K562 (cell line): ENCODE data around the gene COX7A2. TPM values are rescaled to one million over a fixed set of nuclear protein-coding genes. Genes with fewer than 3 reads are reported as not detected.

ENCODE experiments used
- ASH1L ChIP-seq: fragments of 450-650 bp; IDR thresholded peaks from 2 replicates; pipeline ENCODE4 v1.6.1; 2018; ENCODE audit warnings: borderline replicate concordance, mild to moderate bottlenecking, low read depth; ENCODE audit not compliant: partially characterized antibody
- DNMT1 ChIP-seq: fragments of 450-650 bp; IDR thresholded peaks from 2 replicates; pipeline ENCODE4 v1.6.1; 2016; ENCODE audit warnings: antibody characterized with exemption, mild to moderate bottlenecking
- EZH2 ChIP-seq: IDR thresholded peaks from 2 replicates; pipeline ENCODE4 v1.6.1; 2012; ENCODE audit warnings: low read depth, mild to moderate bottlenecking, inconsistent platforms, low read length, borderline replicate concordance
- HIVEP1 ChIP-seq: fragments of 250-450 bp; sonication (Bioruptor Pico); IDR thresholded peaks from 2 replicates; pipeline ENCODE4 v1.4.0; 2020; ENCODE audit warnings: mild to moderate bottlenecking
- MAFG ChIP-seq: fragments of 450-650 bp; conservative IDR thresholded peaks from 2 replicates; pipeline ENCODE4 v1.6.1; 2016; ENCODE audit warnings: missing genetic modification characterization, missing compliant biosample characterization
- SAP30 ChIP-seq: fragments of 200-600 bp; sonication (generic); IDR thresholded peaks from 2 replicates; pipeline ENCODE4 v1.6.1; 2012; ENCODE audit warnings: borderline replicate concordance, low read depth, mild to moderate bottlenecking, moderate library complexity, low read length, control low read depth, inconsistent platforms; ENCODE audit not compliant: insufficient read depth, poor library complexity, severe bottlenecking
- ZNF175 ChIP-seq: fragments of 200-800 bp; sonication (Bioruptor generic); IDR thresholded peaks from 2 replicates; pipeline ENCODE4 v1.6.1; 2016; ENCODE audit warnings: low read depth, mild to moderate bottlenecking, missing genetic modification characterization, missing compliant biosample characterization
- polyA plus RNA-seq, 8 experiments: library from polyadenylated mRNA; depleted of rRNA in 4 of 8; stranded (reverse) in 5 of 8; unstranded in 3 of 8; fragments of >200 nt; fragmentation: Nextera tagmentation in 2 of 8; fragmentation: Illumina TruSeq in 1 of 8; extraction: Ambion mirVana in 2 of 8; extraction: Trizol in 1 of 8; gene quantifications; 2 replicates each; pipeline versions ENCODE4 v1.2.1 to v1.2.3, GENCODE V29; 2011 to 2014; ENCODE audit warnings: inconsistent platforms in 1 of 8, missing spikeins in 1 of 8
- total RNA-seq, 7 experiments: library from RNA; depleted of rRNA in 6 of 7; stranded (reverse); fragments of >200 nt in 6 of 7; fragmentation: Illumina TruSeq in 2 of 7; extraction: Trizol in 2 of 7; gene quantifications; 2 replicates each; pipeline versions ENCODE4 v1.2.1 to v1.2.3, GENCODE V29; 2011 to 2021; ENCODE audit warnings: low replicate concordance in 1 of 7
- TF ChIP-seq, protein P1 (sequence below): IDR thresholded peaks from 3 replicates; pipeline ENCODE4 v1.6.1; 2011; ENCODE audit warnings: borderline replicate concordance, mild to moderate bottlenecking; ENCODE audit not compliant: insufficient read length, insufficient read depth
- TF ChIP-seq, protein P2 (sequence below): sonication (generic); formaldehyde crosslinking; IDR thresholded peaks from 2 replicates; pipeline ENCODE4 v1.8.0; 2022; ENCODE audit warnings: mild to moderate bottlenecking, missing genetic modification reagents

Gene COX7A2
- total and polyA plus RNA-seq, 9 of the 15 experiments (the other 6 are each of a cell fraction or from before 2014, with no cell fraction given) = 234 to 2,216 (median 585) TPM

DNA sequence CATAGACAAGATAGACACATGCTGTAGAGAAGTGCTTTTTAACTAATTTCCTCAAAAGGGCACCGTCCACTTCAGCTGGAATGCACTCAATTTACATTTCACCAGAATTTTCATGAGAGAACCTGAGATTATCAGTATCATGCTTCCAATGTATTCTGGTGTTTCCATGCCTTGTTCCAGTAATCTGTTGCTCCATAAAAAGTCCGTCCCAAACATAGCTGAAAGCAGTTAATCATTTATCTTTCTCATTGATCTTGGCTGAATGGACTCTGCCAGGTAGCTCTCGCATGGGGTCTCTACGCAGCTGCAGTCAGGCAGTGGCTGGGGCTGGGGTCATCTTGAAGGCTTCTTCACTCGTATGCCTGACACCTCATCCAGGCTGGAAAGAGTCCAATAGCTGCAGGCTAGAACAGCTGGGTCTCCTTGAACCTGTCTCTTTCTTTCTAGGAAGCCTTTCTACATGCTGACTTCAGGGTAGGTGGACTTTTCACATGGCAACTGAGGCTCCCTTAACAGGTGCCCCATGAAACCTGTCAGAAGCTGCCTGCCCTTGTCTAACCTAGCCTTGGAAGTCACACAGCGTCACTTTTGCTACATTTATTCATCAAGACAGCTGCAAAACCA lies 19.2 kb downstream of the COX7A2 start (continued):
- TF ChIP-seq, protein P1, sequence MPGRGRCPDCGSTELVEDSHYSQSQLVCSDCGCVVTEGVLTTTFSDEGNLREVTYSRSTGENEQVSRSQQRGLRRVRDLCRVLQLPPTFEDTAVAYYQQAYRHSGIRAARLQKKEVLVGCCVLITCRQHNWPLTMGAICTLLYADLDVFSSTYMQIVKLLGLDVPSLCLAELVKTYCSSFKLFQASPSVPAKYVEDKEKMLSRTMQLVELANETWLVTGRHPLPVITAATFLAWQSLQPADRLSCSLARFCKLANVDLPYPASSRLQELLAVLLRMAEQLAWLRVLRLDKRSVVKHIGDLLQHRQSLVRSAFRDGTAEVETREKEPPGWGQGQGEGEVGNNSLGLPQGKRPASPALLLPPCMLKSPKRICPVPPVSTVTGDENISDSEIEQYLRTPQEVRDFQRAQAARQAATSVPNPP = no peak
- TF ChIP-seq SAP30 (no peak), HIVEP1 (CRISPR knock-in tag) (no peak), ASH1L (no peak), DNMT1 (no peak), EZH2 (no peak), MAFG (tag) (no peak), ZNF175 (CRISPR knock-in tag) (no peak)
- TF ChIP-seq, protein P2, sequence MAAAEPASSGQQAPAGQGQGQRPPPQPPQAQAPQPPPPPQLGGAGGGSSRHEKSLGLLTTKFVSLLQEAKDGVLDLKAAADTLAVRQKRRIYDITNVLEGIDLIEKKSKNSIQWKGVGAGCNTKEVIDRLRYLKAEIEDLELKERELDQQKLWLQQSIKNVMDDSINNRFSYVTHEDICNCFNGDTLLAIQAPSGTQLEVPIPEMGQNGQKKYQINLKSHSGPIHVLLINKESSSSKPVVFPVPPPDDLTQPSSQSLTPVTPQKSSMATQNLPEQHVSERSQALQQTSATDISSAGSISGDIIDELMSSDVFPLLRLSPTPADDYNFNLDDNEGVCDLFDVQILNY (CRISPR knock-in tag) = no peak
